SK-N-MC (cell line): ENCODE measurements around the gene DOC2B.
"Not testable (repeated sequence)": the region's sequence is repeated elsewhere in the genome, so short reads cannot be mapped to it uniquely, and the experiment has no call there.

Source experiments
- EZH2 ChIP-seq: fragments of 200-600 bp; sonication (generic); IDR thresholded peaks from one replicate; pipeline ENCODE4 v1.6.1; 2017; ENCODE audit warnings: antibody characterized with exemption
- FOXP2 ChIP-seq: optimal IDR thresholded peaks from 2 replicates; pipeline ENCODE3; 2011; ENCODE audit warnings: mild to moderate bottlenecking, moderate library complexity; ENCODE audit not compliant: insufficient read depth; ENCODE audit errors: extremely low read length, control extremely low read depth
- POLR2AphosphoS5 ChIP-seq: IDR thresholded peaks from 2 replicates; pipeline ENCODE4 v1.6.1; 2012; ENCODE audit warnings: mild to moderate bottlenecking, low read depth, low read length, borderline replicate concordance

DNA sequence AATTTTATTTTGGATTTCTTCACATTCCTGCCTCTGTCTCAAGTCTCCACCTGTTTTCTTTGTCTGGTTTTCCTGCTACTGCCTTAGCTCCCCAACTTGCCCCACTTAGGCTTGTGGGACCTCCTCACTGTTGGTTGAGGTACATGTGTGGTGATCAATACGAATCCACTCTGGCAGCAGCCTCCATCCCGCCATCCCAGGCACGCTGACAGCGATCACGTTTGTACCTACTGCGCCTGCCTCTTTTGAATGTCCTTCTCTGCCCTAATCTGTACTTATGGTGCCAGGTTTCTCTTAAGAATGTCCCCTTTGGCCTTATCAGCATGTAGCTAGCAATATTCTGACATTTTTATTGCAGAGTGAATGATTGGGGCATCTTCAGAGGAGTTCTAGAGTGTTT lies 46.4 kb downstream of the DOC2B start:
- TF ChIP-seq POLR2AphosphoS5, EZH2, FOXP2: not testable (repeated sequence)
